HEK293T (cell line): ENCODE measurements around the gene FAM76A.

Experiments
- BHLHE40 ChIP-seq: fragments of 450-650 bp; IDR thresholded peaks from 2 replicates; pipeline ENCODE4 v1.6.1; 2016; ENCODE audit warnings: mild to moderate bottlenecking, moderate library complexity, borderline replicate concordance
- ELF4 ChIP-seq: fragments of 450-650 bp; IDR thresholded peaks from 2 replicates; pipeline ENCODE4 v1.6.1; 2017; ENCODE audit warnings: antibody characterized with exemption
- FOXA1 ChIP-seq: fragments of 450-650 bp; IDR thresholded peaks from 2 replicates; pipeline ENCODE4 v1.6.1; 2016; ENCODE audit warnings: mild to moderate bottlenecking
- FOXK2 ChIP-seq: fragments of 450-650 bp; IDR thresholded peaks from 2 replicates; pipeline ENCODE4 v1.6.1; 2016; ENCODE audit warnings: mild to moderate bottlenecking
- HDGF ChIP-seq: fragments of 450-650 bp; IDR thresholded peaks from 2 replicates; pipeline ENCODE4 v1.6.1; 2017; ENCODE audit warnings: antibody characterized with exemption, borderline replicate concordance
- LEF1 ChIP-seq: fragments of 450-650 bp; IDR thresholded peaks from 2 replicates; pipeline ENCODE4 v1.6.1; 2017; ENCODE audit warnings: mild to moderate bottlenecking, borderline replicate concordance
- SP1 ChIP-seq: fragments of 450-650 bp; IDR thresholded peaks from 2 replicates; pipeline ENCODE4 v1.6.1; 2017
- TARDBP ChIP-seq: fragments of 450-650 bp; IDR thresholded peaks from 2 replicates; pipeline ENCODE4 v1.6.1; 2016
- ZNF384 ChIP-seq: fragments of 450-650 bp; IDR thresholded peaks from 2 replicates; pipeline ENCODE4 v1.6.1; 2016

GRCh38 chr1:27686223-27686990 is 39.4 kb upstream of the FAM76A start:
- TF ChIP-seq SP1 (no peak), ELF4 (no peak), LEF1 (no peak), TARDBP (no peak), FOXA1 (no peak), ZNF384 (no peak), HDGF (no peak), FOXK2 (no peak), BHLHE40 (no peak)
